ENCODE results near the gene ADAMTS17. TPM values are rescaled to one million over a fixed set of nuclear protein-coding genes. Genes with fewer than 3 reads are reported as not detected.

Gene ADAMTS17
- total RNA-seq, 1 experiment from 2014 or later = 1.6 TPM

- intact Hi-C loops (cut with micrococcal nuclease; ENCODE audit: unreplicated experiment) = no loop called here
Observed at GRCh38 chr15:99982662-99983061, 359.1 kb downstream of the ADAMTS17 start.

DNA sequence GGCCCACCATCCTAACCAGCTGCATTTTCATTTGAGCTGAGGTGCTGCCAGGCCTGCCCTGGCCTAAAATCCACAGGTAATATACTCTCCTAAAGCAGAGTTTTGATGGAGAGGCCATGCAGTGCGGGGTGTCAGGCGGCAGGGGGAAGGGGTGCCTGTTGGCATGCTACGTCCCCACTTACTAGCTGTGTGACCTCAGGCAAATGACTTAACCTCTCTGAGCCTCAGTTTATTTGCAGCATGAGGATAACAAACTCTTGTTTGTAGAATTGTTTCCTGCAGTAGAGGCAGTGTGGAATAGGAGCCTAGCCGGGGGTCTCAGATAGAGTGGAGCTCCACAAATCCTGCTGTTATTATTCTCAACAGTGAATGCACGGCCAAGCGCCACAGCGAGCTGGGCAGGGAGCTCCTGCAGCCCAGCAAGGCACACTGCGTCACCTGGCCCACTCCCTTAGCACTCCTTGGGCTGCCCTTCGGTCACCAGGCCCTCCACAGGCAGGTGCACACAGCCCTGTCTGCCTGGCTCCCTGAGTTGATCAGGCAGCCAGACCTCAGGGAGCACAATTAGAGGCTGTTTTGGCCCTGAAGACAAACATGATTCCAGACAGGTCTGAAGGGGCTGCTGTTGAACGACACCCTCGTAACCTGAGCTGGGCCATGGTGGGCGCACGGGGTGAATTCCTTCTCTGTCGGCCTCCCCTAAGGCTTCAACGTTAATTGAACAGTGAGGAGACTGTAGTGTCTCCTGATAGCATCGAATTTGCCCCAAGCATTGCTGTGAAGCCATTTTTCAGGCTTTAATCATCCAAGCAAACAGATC lies 359.7 kb downstream of the ADAMTS17 start:
- DNase-seq (ENCODE audit: low read depth, low spot score) (no peak), ATAC-seq (no peak)
- ChIA-PET CTCF (no interaction called here), POLR2A (interaction anchor here (0.5 kb wide), 1 partner anchor 738 kb away, joined by 4 read pairs; no protein-coding TSS in a partner anchor)
- Histone ChIP-seq H3K36me3 (ENCODE audit: control insufficient read depth, insufficient read depth, low read length) (no peaks in the 10 kb centered on the region), H3K4me1 (ENCODE audit: control insufficient read depth, insufficient read depth, low read length) (no peaks in the 10 kb centered on the region; the same call in 1 of the 2 replicates), H3K9me3 (ENCODE audit: control insufficient read depth, insufficient read depth, low read depth, low read length) (no peaks in the 10 kb centered on the region), H3K27me3 (ENCODE audit: control insufficient read depth, insufficient read depth, low read length) (no peaks in the 10 kb centered on the region), H3K4me3 (ENCODE audit: low read depth in 2 of 2, low read length in 2 of 2) (no peak overlapping the region), H3K27ac (ENCODE audit: low read length) (no peak overlapping the region)
- intact Hi-C loops (cut with micrococcal nuclease; ENCODE audit: unreplicated experiment) = no loop called here
- BruUV-seq (replicated peaks) = no TSS peak
- in situ Hi-C loops (cut with HindIII; ENCODE audit: low pct_unique_long_range_greater_than_20kb, low sequenced_read_pairs) = no loop called here
- TF ChIP-seq POLR2AphosphoS5 (IDR thresholded peaks at IDR 0.05; ENCODE audit: low read depth, low read length) (no peak), SIN3A (IDR thresholded peaks at IDR 0.05; ENCODE audit: borderline replicate concordance, insufficient read depth, low read depth, low read length) (no peak), CTCF (IDR thresholded peaks at IDR 0.05) (no peak), TCF7L2 (IDR thresholded peaks at IDR 0.05; ENCODE audit: low read depth, low read length) (no peak)
- TF ChIP-seq, protein P1, sequence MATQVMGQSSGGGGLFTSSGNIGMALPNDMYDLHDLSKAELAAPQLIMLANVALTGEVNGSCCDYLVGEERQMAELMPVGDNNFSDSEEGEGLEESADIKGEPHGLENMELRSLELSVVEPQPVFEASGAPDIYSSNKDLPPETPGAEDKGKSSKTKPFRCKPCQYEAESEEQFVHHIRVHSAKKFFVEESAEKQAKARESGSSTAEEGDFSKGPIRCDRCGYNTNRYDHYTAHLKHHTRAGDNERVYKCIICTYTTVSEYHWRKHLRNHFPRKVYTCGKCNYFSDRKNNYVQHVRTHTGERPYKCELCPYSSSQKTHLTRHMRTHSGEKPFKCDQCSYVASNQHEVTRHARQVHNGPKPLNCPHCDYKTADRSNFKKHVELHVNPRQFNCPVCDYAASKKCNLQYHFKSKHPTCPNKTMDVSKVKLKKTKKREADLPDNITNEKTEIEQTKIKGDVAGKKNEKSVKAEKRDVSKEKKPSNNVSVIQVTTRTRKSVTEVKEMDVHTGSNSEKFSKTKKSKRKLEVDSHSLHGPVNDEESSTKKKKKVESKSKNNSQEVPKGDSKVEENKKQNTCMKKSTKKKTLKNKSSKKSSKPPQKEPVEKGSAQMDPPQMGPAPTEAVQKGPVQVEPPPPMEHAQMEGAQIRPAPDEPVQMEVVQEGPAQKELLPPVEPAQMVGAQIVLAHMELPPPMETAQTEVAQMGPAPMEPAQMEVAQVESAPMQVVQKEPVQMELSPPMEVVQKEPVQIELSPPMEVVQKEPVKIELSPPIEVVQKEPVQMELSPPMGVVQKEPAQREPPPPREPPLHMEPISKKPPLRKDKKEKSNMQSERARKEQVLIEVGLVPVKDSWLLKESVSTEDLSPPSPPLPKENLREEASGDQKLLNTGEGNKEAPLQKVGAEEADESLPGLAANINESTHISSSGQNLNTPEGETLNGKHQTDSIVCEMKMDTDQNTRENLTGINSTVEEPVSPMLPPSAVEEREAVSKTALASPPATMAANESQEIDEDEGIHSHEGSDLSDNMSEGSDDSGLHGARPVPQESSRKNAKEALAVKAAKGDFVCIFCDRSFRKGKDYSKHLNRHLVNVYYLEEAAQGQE (IDR thresholded peaks at IDR 0.05; ENCODE audit: insufficient read depth in 1 of 2, low read depth in 2 of 2, low read length in 1 of 2) = no peak

More at GRCh38 chr15:99982662-99983061, 359.1 kb downstream of the ADAMTS17 start:
- in situ Hi-C loops (cut with HindIII; ENCODE audit: low pct_unique_long_range_greater_than_20kb, low sequenced_read_pairs) = no loop called here
- ChIA-PET CTCF (no interaction called here), POLR2A (no interaction called here)
- no peak for DNase-seq (ENCODE audit: low read depth, low spot score)
- Histone ChIP-seq H3K9me3 (ENCODE audit: control insufficient read depth, insufficient read depth, low read depth, low read length) (no peaks in the 10 kb centered on the region), H3K36me3 (ENCODE audit: control insufficient read depth, insufficient read depth, low read length) (no peaks in the 10 kb centered on the region), H3K4me3 (ENCODE audit: low read depth in 2 of 2, low read length in 2 of 2) (no peak overlapping the region), H3K27ac (ENCODE audit: low read length) (no peak overlapping the region), H3K27me3 (ENCODE audit: control insufficient read depth, insufficient read depth, low read length) (no peaks in the 10 kb centered on the region), H3K4me1 (ENCODE audit: control insufficient read depth, insufficient read depth, low read length) (no peaks in the 10 kb centered on the region; the same call in 1 of the 2 replicates)
- BruUV-seq (replicated peaks) = no TSS peak
- TF ChIP-seq CTCF (IDR thresholded peaks at IDR 0.05) (no peak), TCF7L2 (IDR thresholded peaks at IDR 0.05; ENCODE audit: low read depth, low read length) (no peak), SIN3A (IDR thresholded peaks at IDR 0.05; ENCODE audit: borderline replicate concordance, insufficient read depth, low read depth, low read length) (no peak), POLR2AphosphoS5 (IDR thresholded peaks at IDR 0.05; ENCODE audit: low read depth, low read length) (no peak)
- TF ChIP-seq, protein P1 (IDR thresholded peaks at IDR 0.05; ENCODE audit: insufficient read depth in 1 of 2, low read depth in 2 of 2, low read length in 1 of 2) = no peak
- ATAC-seq = no peak
